Activated T-cell treated with anti-CD3 and anti-CD28 coated beads for 1 hour (primary cell): ENCODE results near the gene WRNIP1.
"Not testable (repeated sequence)": the region's sequence is repeated elsewhere in the genome, so short reads cannot be mapped to it uniquely, and the experiment has no call there.

Experiments used
- DNase-seq: peaks from one replicate; pipeline ENCODE4 v3.0.0-alpha.2; 2020; ENCODE audit warnings: low read depth

Gene WRNIP1

DNA sequence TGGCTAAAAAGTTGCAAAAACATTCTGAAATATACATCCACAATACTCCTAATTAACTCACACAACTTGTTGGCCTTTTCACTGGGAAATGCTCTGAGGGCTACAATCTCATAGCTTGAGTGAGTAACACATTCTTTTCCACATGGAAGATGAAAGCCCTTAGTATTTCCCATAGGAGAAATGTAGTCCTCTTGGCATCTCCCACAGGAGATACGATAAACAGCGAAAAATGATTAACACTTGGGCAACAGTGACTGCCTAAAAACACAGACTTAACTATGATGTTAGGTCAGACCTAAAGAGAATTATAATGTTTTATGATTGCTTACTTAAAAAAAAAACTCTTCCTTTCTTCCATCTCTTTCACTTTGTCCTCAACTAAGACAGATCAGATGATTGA is 23.4 kb upstream of the WRNIP1 start:
- no peak for DNase-seq

GRCh38 chr6:2743280-2744208 is 21.6 kb upstream of the WRNIP1 start:
- DNase-seq: no peak

DNA sequence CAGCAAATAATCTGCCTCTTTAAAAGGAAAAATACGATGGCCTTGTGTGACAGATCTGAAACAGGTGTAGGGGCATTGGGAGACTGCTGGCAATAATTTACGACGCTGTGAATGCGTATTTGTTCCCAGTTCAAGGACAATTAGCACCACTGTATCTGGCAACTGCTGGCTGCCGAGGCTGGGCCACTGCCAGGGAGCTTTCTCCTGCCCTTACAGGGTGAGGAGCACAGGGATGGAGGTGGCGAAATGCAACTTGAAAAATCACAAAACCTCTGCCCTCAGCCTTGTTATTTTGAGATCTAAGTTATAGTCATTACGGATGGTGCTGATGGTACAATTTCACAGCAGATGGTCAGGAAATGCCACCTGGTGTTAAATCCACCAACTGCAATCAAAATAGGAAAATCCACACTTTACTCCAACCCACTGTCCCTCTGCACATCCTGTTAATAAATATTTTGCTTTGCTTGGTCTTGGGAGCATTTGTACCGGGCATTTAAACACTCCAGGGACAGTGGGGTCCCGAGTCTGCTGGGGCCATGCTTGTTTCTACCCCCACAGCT is 20.9 kb upstream of the WRNIP1 start:
- DNase-seq: no peak

DNA sequence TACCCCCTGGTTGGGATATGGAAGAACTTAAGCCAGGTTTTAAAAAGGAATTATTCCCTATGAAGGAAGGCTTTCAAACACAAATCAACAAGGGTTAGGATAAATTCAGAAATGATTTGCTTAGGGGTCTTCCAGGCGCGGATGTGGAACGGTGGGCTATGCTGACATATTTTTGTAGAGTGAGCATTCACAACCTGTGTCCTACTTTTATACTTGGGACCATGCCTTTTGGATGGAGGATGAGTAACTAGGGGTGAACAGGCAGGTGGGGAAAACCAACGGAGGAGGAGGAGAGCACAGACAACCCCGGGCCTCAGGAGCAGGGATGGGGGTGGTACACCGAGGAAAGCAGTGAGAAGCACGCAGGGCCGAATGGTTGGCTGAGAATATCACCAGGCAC is 20.4 kb upstream of the WRNIP1 start:
- DNase-seq: no peak

- DNase-seq: no peak
Measured at GRCh38 chr6:2745246-2745645, 19.9 kb upstream of the WRNIP1 start.

GRCh38 chr6:2746557-2747061 is 18.6 kb upstream of the WRNIP1 start:
- no peak for DNase-seq

DNA sequence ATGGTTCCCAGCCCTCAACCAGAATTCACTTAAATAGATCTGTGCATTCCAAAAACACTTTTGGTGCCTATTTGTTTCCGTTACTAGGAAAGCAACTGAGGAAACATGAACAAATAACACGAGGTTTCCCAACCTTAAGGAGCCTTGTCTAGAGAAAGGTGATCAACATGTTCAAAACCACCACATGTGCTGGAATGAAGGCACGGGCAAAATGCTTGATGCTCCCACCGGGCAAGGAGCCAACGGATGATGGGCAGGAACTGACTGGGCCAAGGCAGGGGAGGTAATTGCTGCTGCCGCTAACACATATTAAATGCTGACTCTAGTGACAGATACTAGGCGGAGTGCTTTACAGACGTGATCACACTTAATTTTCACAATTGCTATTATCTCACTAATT is 17.0 kb upstream of the WRNIP1 start:
- DNase-seq: no peak

GRCh38 chr6:2749969-2750600 is 15.1 kb upstream of the WRNIP1 start:
- DNase-seq: peak; percentile 64

DNA sequence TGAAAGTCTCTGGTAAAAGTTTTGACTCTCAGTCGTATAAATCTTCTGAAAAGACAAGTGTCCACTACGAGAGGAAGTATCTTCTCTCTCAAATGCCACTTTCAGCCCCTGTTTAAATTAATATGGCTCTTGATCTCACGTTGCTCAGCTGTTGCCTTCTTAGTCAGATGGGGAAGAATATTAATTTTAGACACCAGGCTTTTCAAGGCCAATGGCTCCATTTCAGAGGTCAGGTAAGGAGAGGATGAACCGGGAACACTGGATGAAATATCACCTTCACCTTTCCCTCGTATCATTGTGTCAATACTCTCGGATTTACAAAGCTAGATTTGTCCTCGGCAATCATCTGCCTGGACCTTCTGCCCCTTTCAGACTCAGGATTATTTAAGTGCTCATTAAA is 14.4 kb upstream of the WRNIP1 start, which contains the start of gene MYLK4:
Gene MYLK4, minus strand, starts transcription at position 91 of the 400 bp plus-strand sequence. CDS start 1,628 bp downstream, outside the sequence.
- no peak for DNase-seq

- no peak for DNase-seq
Measured at GRCh38 chr6:2751871-2752270, 13.3 kb upstream of the WRNIP1 start.

DNA sequence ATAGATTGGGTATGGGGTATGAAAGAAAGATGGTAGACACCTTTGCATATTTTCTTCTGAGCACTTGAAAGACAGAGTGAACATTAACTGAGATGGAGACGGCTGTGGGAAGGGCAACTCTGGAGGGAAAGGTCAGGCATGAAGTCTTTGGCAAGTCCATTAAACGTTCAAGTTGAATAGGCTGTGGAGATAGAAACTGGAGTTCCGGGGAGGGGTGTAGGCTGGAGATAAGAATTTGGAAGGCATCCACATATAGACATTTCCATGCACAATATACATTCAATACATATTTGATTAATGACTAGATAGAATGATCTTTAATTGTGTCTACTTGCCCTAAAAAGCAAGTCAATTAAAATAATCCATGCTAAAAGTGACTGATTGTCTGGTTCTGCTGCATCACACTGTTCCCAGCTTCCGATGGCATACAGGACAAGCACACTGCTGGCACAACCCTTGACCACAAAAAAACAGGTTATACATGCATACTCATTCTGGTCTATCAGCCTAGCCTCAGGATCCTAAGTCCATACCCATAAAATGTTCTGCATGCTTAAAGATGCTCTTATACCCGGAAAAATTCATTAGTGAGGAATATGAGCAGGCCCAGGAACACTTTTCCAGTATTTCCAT is 12.6 kb upstream of the WRNIP1 start:
- no peak for DNase-seq

GRCh38 chr6:2753110-2753489 is 12.1 kb upstream of the WRNIP1 start:
- DNase-seq: no peak

GRCh38 chr6:2753743-2754142 is 11.4 kb upstream of the WRNIP1 start:
- no peak for DNase-seq

DNA sequence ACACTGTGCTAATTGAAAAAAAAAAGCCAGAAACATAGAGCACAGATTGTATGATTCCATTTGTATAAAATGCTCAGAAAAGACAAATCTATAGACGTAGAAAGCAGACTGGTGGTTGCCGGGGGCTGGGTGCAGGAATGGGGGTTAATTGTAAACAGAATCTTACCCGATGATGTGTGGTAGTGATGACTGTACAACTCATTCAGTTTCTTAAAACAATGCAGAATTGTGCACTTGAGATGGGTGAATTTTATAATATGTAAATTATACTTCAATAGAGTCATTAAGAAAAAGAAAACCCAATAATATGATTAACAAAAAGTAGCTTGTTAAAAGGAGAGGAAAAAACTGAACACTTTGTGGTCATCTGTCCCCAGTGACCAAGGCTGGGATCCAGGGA is 10.8 kb upstream of the WRNIP1 start:
- DNase-seq: no peak

GRCh38 chr6:2754911-2755310 is 10.3 kb upstream of the WRNIP1 start:
- DNase-seq: no peak

GRCh38 chr6:2755456-2755855 is 9.7 kb upstream of the WRNIP1 start:
- no peak for DNase-seq

GRCh38 chr6:2756241-2756640 is 9.0 kb upstream of the WRNIP1 start:
- DNase-seq: no peak

GRCh38 chr6:2756687-2757224 is 8.4 kb upstream of the WRNIP1 start:
- DNase-seq: no peak

GRCh38 chr6:2758980-2759379 is 6.2 kb upstream of the WRNIP1 start:
- DNase-seq: no peak

DNA sequence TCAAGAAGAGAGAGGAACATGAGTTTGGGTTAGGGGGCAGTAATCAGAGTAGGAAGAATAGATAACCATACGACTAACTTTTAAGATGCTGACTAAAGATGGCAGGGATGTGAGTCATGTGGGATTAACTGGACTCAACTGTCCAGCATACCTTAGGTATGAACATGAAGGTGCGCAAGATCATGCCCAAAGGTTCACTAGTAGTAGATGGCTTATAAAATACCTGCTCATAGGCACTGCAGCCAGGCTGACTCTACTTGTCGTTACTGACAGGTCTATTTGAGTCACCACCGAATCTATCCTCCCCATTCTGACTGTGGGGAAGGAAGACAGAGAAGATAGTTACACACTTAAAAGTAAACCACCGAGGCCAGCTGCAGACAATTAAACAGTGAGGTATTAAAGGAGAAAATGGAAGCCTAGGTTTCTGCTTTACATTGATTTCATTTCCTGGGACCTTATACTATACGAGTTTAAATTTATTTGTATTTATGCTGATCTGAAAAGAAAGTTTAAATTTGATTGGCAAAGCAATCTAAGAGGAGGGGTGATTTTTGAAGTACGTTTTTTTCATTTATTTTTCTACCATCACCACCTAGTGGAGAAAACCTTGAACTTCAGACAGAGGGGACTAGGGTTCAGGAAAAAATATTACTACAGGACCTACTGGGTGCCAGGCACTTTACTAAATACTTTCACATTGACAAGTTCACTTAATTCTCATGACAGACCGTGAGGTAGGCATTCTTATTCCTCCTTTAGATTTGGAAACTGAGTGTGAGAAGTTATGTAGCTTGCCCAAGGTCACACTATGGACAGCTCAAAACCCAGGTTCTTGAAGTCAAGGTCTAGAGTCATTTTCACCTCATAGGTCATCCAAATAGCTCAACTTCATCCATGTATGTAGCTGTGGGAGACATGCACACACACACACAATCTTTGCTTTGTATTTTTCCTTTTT is 4.0 kb upstream of the WRNIP1 start:
- DNase-seq: no peak

GRCh38 chr6:2762868-2763267 is 2.3 kb upstream of the WRNIP1 start:
- DNase-seq: not testable (repeated sequence)
